Right lobe of liver (tissue), 4 donors: ENCODE data around the gene CPD.
A peak's percentile ranks its signal among the peaks of the same experiment; 100 is the strongest.

ENCODE experiments used
- POLR2A ChIP-seq: fragments of 450-650 bp; IDR thresholded peaks from one replicate; pipeline ENCODE4 v1.6.1; 2017; ENCODE audit warnings: antibody characterized with exemption, mild to moderate bottlenecking
- TF ChIP-seq, protein P1 (sequence below), 4 donors: fragments of 200-600 bp in 3 of 4; fragments of 450-650 bp in 1 of 4; IDR thresholded peaks; one replicate each; pipeline versions ENCODE4 v1.5.1 to v1.8.0; 2016 to 2022; ENCODE audit warnings: antibody characterized with exemption in 4 of 4, mild to moderate bottlenecking in 2 of 4
- donor health status: DM: no; HTN: no; CAD: no.
- donor health status: DM: no; HTN: no; CAD: no.
- donor health status: DM: no; HTN: yes; CAD: no.

DNA sequence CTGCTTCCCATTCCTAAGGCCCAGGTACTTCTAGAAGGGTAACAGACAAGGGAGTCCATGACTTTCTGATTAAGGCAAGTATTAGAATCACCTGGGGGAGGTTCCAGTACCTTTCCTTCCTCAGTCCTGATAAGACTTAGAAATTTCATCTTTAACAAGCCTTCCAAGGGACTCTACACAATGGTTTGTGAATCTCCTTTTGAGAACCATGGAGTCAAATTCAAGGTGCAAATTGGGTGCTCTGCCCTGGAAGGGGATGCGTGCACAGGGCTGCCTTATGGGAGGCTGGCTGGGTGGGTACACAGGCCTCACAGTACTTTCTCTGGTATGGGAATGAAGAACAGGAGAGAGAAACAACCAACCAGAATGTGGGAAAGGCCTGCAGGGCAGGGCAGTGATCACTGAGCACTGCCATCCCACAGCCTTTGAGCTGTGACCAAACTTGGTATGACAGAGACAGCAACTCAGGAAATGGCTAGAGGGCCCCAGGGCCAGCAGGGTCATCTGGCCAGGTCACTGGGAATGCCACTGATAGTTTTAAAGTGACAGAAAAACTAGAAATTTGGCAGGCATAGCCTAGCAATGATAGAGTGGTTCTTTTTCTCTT, 41.2 kb upstream of the CPD start:
- TF ChIP-seq, protein P1, sequence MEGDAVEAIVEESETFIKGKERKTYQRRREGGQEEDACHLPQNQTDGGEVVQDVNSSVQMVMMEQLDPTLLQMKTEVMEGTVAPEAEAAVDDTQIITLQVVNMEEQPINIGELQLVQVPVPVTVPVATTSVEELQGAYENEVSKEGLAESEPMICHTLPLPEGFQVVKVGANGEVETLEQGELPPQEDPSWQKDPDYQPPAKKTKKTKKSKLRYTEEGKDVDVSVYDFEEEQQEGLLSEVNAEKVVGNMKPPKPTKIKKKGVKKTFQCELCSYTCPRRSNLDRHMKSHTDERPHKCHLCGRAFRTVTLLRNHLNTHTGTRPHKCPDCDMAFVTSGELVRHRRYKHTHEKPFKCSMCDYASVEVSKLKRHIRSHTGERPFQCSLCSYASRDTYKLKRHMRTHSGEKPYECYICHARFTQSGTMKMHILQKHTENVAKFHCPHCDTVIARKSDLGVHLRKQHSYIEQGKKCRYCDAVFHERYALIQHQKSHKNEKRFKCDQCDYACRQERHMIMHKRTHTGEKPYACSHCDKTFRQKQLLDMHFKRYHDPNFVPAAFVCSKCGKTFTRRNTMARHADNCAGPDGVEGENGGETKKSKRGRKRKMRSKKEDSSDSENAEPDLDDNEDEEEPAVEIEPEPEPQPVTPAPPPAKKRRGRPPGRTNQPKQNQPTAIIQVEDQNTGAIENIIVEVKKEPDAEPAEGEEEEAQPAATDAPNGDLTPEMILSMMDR (IDR thresholded peaks at IDR 0.05), result no peak
- TF ChIP-seq POLR2A, result peak; percentile 58
